Renal cortical epithelial cell (primary cell): Measurements from ENCODE around the gene SNX25. TPM values are rescaled to one million over a fixed set of nuclear protein-coding genes. Genes with fewer than 3 reads are reported as not detected.

Experiments
- DNase-seq: peaks from one replicate; pipeline ENCODE4 v3.0.0-alpha.2; 2011; ENCODE audit warnings: low read depth
- total RNA-seq: library from RNA; depleted of rRNA; stranded (reverse); fragments of >200 nt; gene quantifications from 2 replicates; pipeline ENCODE4 v1.2.3, GENCODE V29; 2014

SNX25 gene
- total RNA-seq, 1 donor from 2014 or later, result 40.3 TPM

GRCh38 chr4:185259719-185260118 lies 50.3 kb downstream of the SNX25 start:
- no peak for DNase-seq

- no peak for DNase-seq
These were observed 52.5 kb downstream of the SNX25 start for GRCh38 chr4:185261946-185262345.

- no peak for DNase-seq
These were observed 54.0 kb downstream of the SNX25 start for GRCh38 chr4:185263419-185263818.

- DNase-seq, result peak; percentile 16
These were observed 56.5 kb downstream of the SNX25 start for GRCh38 chr4:185265942-185266341.

- no peak for DNase-seq
These were observed 59.9 kb downstream of the SNX25 start for GRCh38 chr4:185269286-185269685.

GRCh38 chr4:185270037-185270436 lies 60.6 kb downstream of the SNX25 start:
- no peak for DNase-seq

- DNase-seq, result no peak
These were observed 61.5 kb downstream of the SNX25 start for GRCh38 chr4:185270885-185271284.

GRCh38 chr4:185272245-185272644 lies 62.8 kb downstream of the SNX25 start:
- DNase-seq, result no peak

- no peak for DNase-seq
These were observed 66.1 kb downstream of the SNX25 start for GRCh38 chr4:185275501-185275900.

- DNase-seq, result no peak
These were observed 66.6 kb downstream of the SNX25 start for GRCh38 chr4:185276036-185276435.

- no peak for DNase-seq
These were observed 69.3 kb downstream of the SNX25 start for GRCh38 chr4:185278716-185279115.

GRCh38 chr4:185280608-185281007 lies 71.2 kb downstream of the SNX25 start:
- no peak for DNase-seq

- no peak for DNase-seq
These were observed 73.6 kb downstream of the SNX25 start for GRCh38 chr4:185282968-185283367.

- DNase-seq, result no peak
These were observed 74.3 kb downstream of the SNX25 start for GRCh38 chr4:185283723-185284122.

- no peak for DNase-seq
These were observed 76.4 kb downstream of the SNX25 start for GRCh38 chr4:185285632-185286393.

GRCh38 chr4:185286571-185286970 lies 77.2 kb downstream of the SNX25 start:
- no peak for DNase-seq

- no peak for DNase-seq
These were observed 77.6 kb downstream of the SNX25 start for GRCh38 chr4:185287031-185287430.

- no peak for DNase-seq
These were observed 80.7 kb downstream of the SNX25 start for GRCh38 chr4:185290018-185290607.

GRCh38 chr4:185290656-185291055 lies 81.3 kb downstream of the SNX25 start:
- no peak for DNase-seq

- DNase-seq, result no peak
These were observed 83.8 kb downstream of the SNX25 start for GRCh38 chr4:185293202-185293601.

- no peak for DNase-seq
These were observed 87.5 kb downstream of the SNX25 start for GRCh38 chr4:185296665-185297460.

- no peak for DNase-seq
These were observed 89.5 kb downstream of the SNX25 start for GRCh38 chr4:185298728-185299430.
